Osteocyte (in vitro differentiated cells): ENCODE data around the gene SNX22. TPM values are rescaled to one million over a fixed set of nuclear protein-coding genes. Genes with fewer than 3 reads are reported as not detected.

Source experiments
- DNase-seq: peaks from one replicate; pipeline ENCODE4 v3.0.0; 2021; ENCODE audit warnings: mixed read lengths; ENCODE audit not compliant: unreplicated experiment; ENCODE audit errors: extremely low spot score
- H3K27ac Mint-ChIP-seq: one replicate; pipeline ENCODE4 v1.8.0; 2021; ENCODE audit warnings: mild to moderate bottlenecking, mixed read lengths; ENCODE audit not compliant: unreplicated experiment
- H3K27me3 Mint-ChIP-seq: one replicate; pipeline ENCODE4 v1.8.0; 2021; ENCODE audit warnings: mixed read lengths; ENCODE audit not compliant: unreplicated experiment
- H3K36me3 Mint-ChIP-seq: one replicate; pipeline ENCODE4 v1.8.0; 2021; ENCODE audit warnings: mixed read lengths; ENCODE audit not compliant: unreplicated experiment
- H3K4me1 Mint-ChIP-seq: one replicate; pipeline ENCODE4 v1.8.0; 2021; ENCODE audit warnings: mixed read lengths; ENCODE audit not compliant: unreplicated experiment
- H3K4me3 Mint-ChIP-seq: one replicate; pipeline ENCODE4 v1.8.0; 2021; ENCODE audit warnings: mild to moderate bottlenecking, moderate library complexity, mixed read lengths; ENCODE audit not compliant: unreplicated experiment
- H3K9me3 Mint-ChIP-seq: one replicate; pipeline ENCODE4 v1.8.0; 2021; ENCODE audit warnings: mixed read lengths; ENCODE audit not compliant: unreplicated experiment
- total RNA-seq: library from RNA; stranded (reverse); gene quantifications from 2 replicates; pipeline ENCODE4 v1.2.1, GENCODE V29; 2021
- TF ChIP-seq, protein P1 (sequence below): fragments of 200-600 bp; sonication (generic); IDR thresholded peaks from 2 replicates; pipeline ENCODE4 v1.5.0; 2021; ENCODE audit warnings: antibody characterized with exemption, mild to moderate bottlenecking, moderate library complexity

The SNX22 gene
- total RNA-seq, 1 donor from 2014 or later, result 0.24 TPM

DNA sequence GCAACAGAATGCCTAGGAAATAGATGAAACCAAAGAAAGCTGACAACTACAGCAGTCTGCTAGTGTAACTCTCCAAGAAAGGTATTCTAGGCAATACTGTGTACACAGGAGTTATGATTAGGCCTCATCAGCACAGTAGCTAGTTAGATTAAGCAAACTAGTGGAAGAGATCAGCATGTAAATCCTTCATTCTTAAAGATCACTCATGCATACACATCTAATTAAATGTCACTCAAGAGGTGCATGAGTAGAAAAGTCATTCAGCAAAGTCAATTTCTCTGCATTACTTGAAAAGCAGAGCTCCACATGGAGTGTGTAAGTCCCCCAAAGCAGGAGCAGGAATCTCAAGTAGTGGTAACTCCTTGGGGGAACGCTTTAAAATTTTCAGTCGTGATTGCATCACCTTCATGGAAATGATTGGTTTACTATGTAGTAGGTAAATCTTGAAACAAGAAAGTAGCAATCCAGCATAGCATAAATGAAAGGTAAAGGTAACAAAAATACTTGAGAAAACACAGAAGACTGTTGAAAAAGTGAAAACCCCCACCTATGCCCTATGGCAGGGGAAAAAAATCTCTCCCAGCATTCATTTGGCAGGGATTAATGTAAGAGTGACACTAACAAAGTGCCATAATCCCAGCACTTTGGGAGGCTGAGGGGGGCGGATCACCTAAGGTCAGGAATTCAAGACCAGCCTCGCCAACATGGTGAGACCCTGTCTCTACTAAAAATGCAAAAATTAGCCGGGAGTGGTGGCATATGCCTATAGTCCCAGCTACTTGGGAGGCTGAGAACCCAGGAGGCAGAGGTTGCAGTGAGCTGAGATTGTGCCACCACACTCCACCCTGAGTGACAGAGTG lies 40.7 kb downstream of the SNX22 start:
- Mint-ChIP-seq H3K27ac (no peak overlapping the region), H3K27me3 (no peaks in the 10 kb centered on the region), H3K4me1 (peaks cover 2% of the 10 kb centered on the region), H3K36me3 (peaks cover 30% of the 10 kb centered on the region), H3K4me3 (no peak overlapping the region), H3K9me3 (no peaks in the 10 kb centered on the region)
- TF ChIP-seq, protein P1, sequence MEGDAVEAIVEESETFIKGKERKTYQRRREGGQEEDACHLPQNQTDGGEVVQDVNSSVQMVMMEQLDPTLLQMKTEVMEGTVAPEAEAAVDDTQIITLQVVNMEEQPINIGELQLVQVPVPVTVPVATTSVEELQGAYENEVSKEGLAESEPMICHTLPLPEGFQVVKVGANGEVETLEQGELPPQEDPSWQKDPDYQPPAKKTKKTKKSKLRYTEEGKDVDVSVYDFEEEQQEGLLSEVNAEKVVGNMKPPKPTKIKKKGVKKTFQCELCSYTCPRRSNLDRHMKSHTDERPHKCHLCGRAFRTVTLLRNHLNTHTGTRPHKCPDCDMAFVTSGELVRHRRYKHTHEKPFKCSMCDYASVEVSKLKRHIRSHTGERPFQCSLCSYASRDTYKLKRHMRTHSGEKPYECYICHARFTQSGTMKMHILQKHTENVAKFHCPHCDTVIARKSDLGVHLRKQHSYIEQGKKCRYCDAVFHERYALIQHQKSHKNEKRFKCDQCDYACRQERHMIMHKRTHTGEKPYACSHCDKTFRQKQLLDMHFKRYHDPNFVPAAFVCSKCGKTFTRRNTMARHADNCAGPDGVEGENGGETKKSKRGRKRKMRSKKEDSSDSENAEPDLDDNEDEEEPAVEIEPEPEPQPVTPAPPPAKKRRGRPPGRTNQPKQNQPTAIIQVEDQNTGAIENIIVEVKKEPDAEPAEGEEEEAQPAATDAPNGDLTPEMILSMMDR, result no peak
- DNase-seq, result no peak

DNA sequence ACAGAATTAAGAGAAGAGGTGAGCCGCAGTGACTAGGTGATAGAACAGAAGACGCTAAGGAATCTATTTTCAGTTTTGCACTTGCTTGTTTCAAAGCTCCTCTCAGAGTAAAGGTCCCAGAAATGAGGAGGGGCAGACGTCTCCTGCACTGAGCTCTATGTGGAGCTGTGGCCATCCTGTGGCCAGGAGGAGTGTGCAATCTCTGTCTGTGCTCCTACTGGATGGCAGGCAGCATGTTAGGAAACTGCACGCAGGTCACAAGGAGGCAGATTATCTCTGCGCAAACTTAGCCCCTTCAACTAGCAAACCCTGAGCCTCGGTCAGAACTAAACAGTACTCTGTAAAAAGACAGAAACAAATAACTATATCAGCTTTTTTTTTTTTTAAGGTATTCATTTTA lies 42.4 kb downstream of the SNX22 start:
- no peak overlapping the region for H3K4me3 Mint-ChIP-seq
- H3K9me3 Mint-ChIP-seq, result no peaks in the 10 kb centered on the region
- no peak overlapping the region for H3K27ac Mint-ChIP-seq

DNA sequence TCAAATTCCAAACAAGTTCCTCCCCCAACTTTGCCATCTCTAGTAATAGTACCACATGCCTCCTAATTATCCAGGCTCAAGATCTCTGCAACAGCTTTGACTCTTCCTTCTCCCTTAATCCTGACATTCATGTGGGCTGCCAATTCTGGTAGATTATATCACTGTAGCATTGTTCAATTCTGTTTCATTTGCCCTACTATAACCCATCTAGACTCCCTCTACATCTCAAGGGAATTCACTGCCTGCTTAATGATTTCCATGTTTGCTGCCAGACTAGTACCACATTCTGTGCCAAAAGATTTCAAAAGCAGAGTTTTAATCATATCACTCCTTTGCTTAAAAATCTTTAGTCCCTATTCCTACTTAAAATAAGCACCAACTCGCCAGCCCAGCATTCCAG lies 45.9 kb downstream of the SNX22 start:
- H3K4me1 Mint-ChIP-seq, result peaks cover 9% of the 10 kb centered on the region
- TF ChIP-seq, protein P1, result no peak
- no peak for DNase-seq
- no peaks in the 10 kb centered on the region for H3K27me3 Mint-ChIP-seq
- no peaks in the 10 kb centered on the region for H3K9me3 Mint-ChIP-seq
- peaks cover 28% of the 10 kb centered on the region for H3K36me3 Mint-ChIP-seq
- H3K27ac Mint-ChIP-seq, result no peak overlapping the region
- H3K4me3 Mint-ChIP-seq, result no peak overlapping the region

More for the DNA sequence above, 42.4 kb downstream of the SNX22 start:
- Mint-ChIP-seq H3K27me3 (no peaks in the 10 kb centered on the region), H3K4me1 (peaks cover 9% of the 10 kb centered on the region), H3K36me3 (peaks cover 26% of the 10 kb centered on the region)
- no peak for DNase-seq
- TF ChIP-seq, protein P1, result no peak

DNA sequence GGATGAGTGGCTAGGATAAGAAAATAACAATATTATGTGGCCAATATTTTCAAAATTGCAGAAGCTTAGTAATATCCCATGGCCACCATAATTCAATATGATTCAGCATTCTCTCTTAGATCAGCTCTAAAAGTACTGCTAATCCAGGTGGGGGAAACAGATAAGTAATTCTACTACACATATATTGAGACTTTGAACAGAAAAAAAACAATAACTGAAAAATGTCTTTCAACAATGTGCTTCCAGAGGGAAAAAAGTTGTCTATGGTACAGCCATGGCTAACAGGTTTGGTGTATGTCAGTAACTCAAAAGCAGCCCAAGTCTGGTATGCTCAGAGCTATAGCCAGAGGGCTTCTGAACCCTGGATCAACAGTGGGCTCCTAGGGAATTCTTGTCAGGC lies 53.7 kb downstream of the SNX22 start:
- peaks cover 6% of the 10 kb centered on the region for H3K4me1 Mint-ChIP-seq
- no peaks in the 10 kb centered on the region for H3K9me3 Mint-ChIP-seq
- no peak overlapping the region for H3K27ac Mint-ChIP-seq
- H3K36me3 Mint-ChIP-seq, result peaks cover 11% of the 10 kb centered on the region
- no peak overlapping the region for H3K4me3 Mint-ChIP-seq
- TF ChIP-seq, protein P1, result no peak
- no peaks in the 10 kb centered on the region for H3K27me3 Mint-ChIP-seq
- no peak for DNase-seq

Other genes with a start within 250 kb of the SNX22 start
- gene DAPK2, start 105.2 kb upstream of the SNX22 start, total RNA-seq, result 17.6 and 17.7 TPM in 2 replicates
- gene CIAO2A, start 57.9 kb upstream of the SNX22 start, total RNA-seq, result 32.6 and 33.8 TPM in 2 replicates
- 101 and 106 TPM in 2 replicates for gene SNX1, start 55.7 kb upstream of the SNX22 start, total RNA-seq
- 698 and 746 TPM in 2 replicates for gene PPIB, start 11.3 kb downstream of the SNX22 start, total RNA-seq
- 18.2 and 22.2 TPM in 2 replicates for gene CSNK1G1, start 204.4 kb downstream of the SNX22 start, total RNA-seq
- gene PCLAF, start 229.7 kb downstream of the SNX22 start, total RNA-seq, result 7.9 and 12.1 TPM in 2 replicates
- 24.5 and 26.8 TPM in 2 replicates for gene TRIP4, start 236.1 kb downstream of the SNX22 start, total RNA-seq